ENCODE measurements around the gene RUNX3. TPM values are rescaled to one million over a fixed set of nuclear protein-coding genes. Genes with fewer than 3 reads are reported as not detected.

The RUNX3 gene
- total RNA-seq, 1 experiment from 2014 or later, result 0.33 TPM

DNA sequence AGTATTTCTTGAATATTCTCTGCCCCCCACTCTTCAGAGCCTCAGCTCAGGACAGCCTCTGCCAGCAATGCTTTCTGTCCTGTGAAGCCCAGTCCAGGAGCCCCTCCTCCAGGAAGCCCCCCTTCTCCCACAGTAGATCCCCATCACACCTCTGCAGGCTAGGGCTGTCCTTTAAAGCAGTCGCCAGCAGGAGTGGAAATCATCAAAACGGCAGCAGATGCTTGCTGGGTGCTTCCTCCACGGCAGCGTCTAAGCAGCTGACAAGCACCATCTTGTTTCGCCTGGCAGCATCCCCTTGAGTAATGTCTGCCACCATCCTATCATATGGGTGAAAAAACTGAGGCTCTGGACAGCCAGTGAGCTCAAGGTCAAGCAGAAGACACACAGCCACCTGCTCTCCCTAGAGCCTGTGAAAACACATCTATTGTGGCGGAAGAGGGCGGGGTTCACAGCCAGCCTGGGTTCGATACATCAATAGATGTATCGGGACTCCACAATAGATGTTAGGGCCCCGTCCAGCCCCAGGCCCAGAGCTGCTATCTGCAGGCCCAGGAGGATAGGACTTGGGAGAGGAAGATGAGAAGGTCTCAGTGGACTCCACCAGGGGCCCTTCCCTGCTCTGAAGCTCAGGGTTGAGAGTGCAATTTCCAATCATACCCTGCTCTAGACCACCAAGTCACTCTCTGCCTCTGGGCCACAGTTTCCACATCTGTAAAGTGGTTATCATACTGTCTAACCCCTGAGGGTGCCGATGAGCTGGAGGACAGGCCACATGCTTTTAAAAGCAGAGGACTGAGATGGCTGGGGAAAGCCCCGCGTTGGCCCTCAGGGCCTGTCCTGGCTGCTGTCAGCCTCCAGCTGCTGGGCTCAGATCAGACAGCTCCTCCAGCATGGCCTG lies 17.5 kb downstream of the RUNX3 start:
- peaks cover 0 to 5% (median 0%) of the 10 kb centered on the region in 3 experiments; a peak in 3 of 7 replicates for H3K36me3 Mint-ChIP-seq (ENCODE audit: insufficient read depth in 1 of 3, low read depth in 3 of 3)
- Histone ChIP-seq H3K79me2 (ENCODE audit: insufficient read depth, low read length) (no peaks in the 10 kb centered on the region), H2BK120ac (ENCODE audit: low read depth, low read length, poor library complexity, severe bottlenecking) (no peak overlapping the region), H3K4ac (ENCODE audit: low read depth, low read length) (no peak overlapping the region), H3K9ac (ENCODE audit: extremely low read depth, insufficient read length, low read length) (no peak overlapping the region), H3K4me2 (ENCODE audit: insufficient read depth, insufficient read length, low read length) (no peak overlapping the region), H3T11ph (ENCODE audit: low read length) (no peak overlapping the region), H3K27me3 (ENCODE audit: insufficient read depth, low read length) (no peaks in the 10 kb centered on the region), H2BK15ac (ENCODE audit: low read depth, low read length) (no peak overlapping the region), H4K20me1 (ENCODE audit: control insufficient read depth, insufficient read depth, insufficient read length) (no peaks in the 10 kb centered on the region), H2AK5ac (ENCODE audit: insufficient read length, low read length) (no peak overlapping the region), H3K27ac (ENCODE audit: insufficient read length, low read depth, low read length) (no peak overlapping the region), H3K9me3 (ENCODE audit: control insufficient read depth, low read depth, low read length) (no peaks in the 10 kb centered on the region), H4K91ac (ENCODE audit: insufficient read length, low read depth, low read length) (no peak overlapping the region), H3K56ac (ENCODE audit: insufficient read length, low read depth, low read length) (no peak overlapping the region), H3K23ac (ENCODE audit: insufficient read length, low read depth, low read length) (no peak overlapping the region), H3K79me1 (ENCODE audit: insufficient read depth, low read depth, low read length, poor library complexity, severe bottlenecking) (no peaks in the 10 kb centered on the region), H3K4me1 (ENCODE audit: insufficient read depth, low read length) (no peaks in the 10 kb centered on the region; the same call in 1 of the 2 replicates), H3K18ac (ENCODE audit: insufficient read length, low read depth, low read length) (no peak overlapping the region), H2AFZ (ENCODE audit: low read length) (no peak overlapping the region), H3K23me2 (ENCODE audit: insufficient read length, low read depth, low read length, poor library complexity, severe bottlenecking) (no peaks in the 10 kb centered on the region), H2BK12ac (ENCODE audit: insufficient read length, low read depth, low read length) (no peak overlapping the region), H2BK20ac (ENCODE audit: low read depth, low read length, poor library complexity, severe bottlenecking) (no peak overlapping the region), H2BK5ac (ENCODE audit: insufficient read length, low read length) (no peak overlapping the region), H4K5ac (ENCODE audit: insufficient read length, low read depth, low read length) (no peak overlapping the region), H4K8ac (replicated peaks; ENCODE audit: insufficient read length, low read depth, low read length) (no peak overlapping the region), H3K14ac (ENCODE audit: insufficient read depth, low read length) (no peak overlapping the region)
- H3K27ac Mint-ChIP-seq, result no peak overlapping the region; a peak in 1 of 7 replicates
- peaks cover 3% of the 10 kb centered on the region for H3K27me3 Mint-ChIP-seq (ENCODE audit: low read depth)
- no peak for DNase-seq
- peaks cover 0 to 8% of the 10 kb centered on the region in 2 experiments; a peak in 1 of 5 replicates for H3K9me3 Mint-ChIP-seq
- TF ChIP-seq, protein P1, sequence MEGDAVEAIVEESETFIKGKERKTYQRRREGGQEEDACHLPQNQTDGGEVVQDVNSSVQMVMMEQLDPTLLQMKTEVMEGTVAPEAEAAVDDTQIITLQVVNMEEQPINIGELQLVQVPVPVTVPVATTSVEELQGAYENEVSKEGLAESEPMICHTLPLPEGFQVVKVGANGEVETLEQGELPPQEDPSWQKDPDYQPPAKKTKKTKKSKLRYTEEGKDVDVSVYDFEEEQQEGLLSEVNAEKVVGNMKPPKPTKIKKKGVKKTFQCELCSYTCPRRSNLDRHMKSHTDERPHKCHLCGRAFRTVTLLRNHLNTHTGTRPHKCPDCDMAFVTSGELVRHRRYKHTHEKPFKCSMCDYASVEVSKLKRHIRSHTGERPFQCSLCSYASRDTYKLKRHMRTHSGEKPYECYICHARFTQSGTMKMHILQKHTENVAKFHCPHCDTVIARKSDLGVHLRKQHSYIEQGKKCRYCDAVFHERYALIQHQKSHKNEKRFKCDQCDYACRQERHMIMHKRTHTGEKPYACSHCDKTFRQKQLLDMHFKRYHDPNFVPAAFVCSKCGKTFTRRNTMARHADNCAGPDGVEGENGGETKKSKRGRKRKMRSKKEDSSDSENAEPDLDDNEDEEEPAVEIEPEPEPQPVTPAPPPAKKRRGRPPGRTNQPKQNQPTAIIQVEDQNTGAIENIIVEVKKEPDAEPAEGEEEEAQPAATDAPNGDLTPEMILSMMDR (conservative IDR thresholded peaks at IDR 0.05), result no peak
- WGBS (ENCODE audit: extremely low coverage, insufficient read length, low lambda C conversion rate), result no CpG with 5 or more reads among the region's 13 CpGs
- peaks cover 7 to 24% of the 10 kb centered on the region in 2 experiments; a peak in 3 of 4 replicates for H3K4me1 Mint-ChIP-seq
- H3K4me3 Mint-ChIP-seq, result no peak overlapping the region

All from H9 (cell line).